ENCODE measurements around the gene SLC25A4.

The SLC25A4 gene

DNA sequence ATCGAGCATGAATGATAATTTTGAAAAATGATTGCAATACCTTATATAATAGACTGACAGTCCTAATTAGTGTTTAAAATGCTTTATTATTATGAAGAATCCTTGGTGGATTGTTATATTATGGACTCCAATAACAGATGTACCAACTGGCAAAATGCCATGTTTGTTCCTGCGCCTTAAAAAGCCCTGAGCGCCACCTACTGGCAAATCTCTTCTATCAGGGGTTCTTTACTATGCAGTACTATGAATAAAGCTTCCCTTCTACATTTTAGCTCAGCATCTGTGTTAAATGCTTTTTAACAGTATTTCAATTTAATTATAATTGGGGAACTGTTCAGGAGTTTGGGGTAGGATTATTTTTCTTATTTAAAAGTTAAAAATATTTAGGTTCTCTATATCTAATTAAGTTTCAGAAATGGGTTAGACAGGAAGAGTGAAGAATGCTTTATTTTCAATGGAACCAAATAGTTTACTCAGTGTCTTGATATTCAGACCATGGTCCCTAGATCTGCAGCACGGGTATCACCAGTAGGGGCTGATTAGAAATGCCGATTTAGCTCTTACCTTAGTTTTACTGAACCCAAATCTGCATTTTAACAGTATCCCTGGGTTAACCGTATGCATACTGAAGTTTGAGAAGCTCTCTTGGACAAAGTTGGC, 40.7 kb downstream of the SLC25A4 start:
- H2BK120ac ChIP-seq (ENCODE audit: low read depth, low read length), result no peak overlapping the region
- H2BK15ac ChIP-seq (ENCODE audit: low read depth, poor library complexity, severe bottlenecking), result no peak overlapping the region
- no peak overlapping the region for H3K27ac ChIP-seq (ENCODE audit: low read length, poor library complexity, severe bottlenecking)
- no peaks in the 10 kb centered on the region for H3K27me3 ChIP-seq (ENCODE audit: control insufficient read depth in 1 of 2, insufficient read depth in 1 of 2, low read length in 2 of 2)
- peaks cover 20% of the 10 kb centered on the region for H3K79me1 ChIP-seq (replicated peaks; ENCODE audit: low read length, poor library complexity, severe bottlenecking)
- no peaks in the 10 kb centered on the region for H3K4me1 ChIP-seq (ENCODE audit: control insufficient read depth, insufficient read depth, low read depth, low read length)
- no peak overlapping the region for H2BK12ac ChIP-seq (ENCODE audit: low read length in 2 of 2)
- H3K4me2 ChIP-seq (ENCODE audit: low read length, poor library complexity, severe bottlenecking), result no peak overlapping the region
- H3K36me3 ChIP-seq (ENCODE audit: control insufficient read depth in 1 of 2, insufficient read depth in 2 of 2, low read depth in 1 of 2, low read length in 2 of 2), result peaks cover under 1 to 17% of the 10 kb centered on the region in 2 experiments
- H3K18ac ChIP-seq (ENCODE audit: low read depth in 1 of 2, low read length in 2 of 2), result no peak overlapping the region
- H3K4me3 ChIP-seq (ENCODE audit: insufficient read depth in 1 of 2, low read depth in 1 of 2, low read length in 2 of 2), result no peak overlapping the region
- H4K8ac ChIP-seq (ENCODE audit: low read length), result no peak overlapping the region
- H4K91ac ChIP-seq (ENCODE audit: low read length), result no peak overlapping the region
- no peaks in the 10 kb centered on the region for H3K9me3 ChIP-seq (ENCODE audit: control insufficient read depth, low read length)
- H2AFZ ChIP-seq (ENCODE audit: low read depth, low read length), result no peak overlapping the region
- WGBS, result 70% methylated on average over 3 of the region's 6 CpGs
- no peak overlapping the region for H2BK5ac ChIP-seq (ENCODE audit: low read depth, low read length, poor library complexity, severe bottlenecking)
- H3K9ac ChIP-seq (ENCODE audit: low read length), result no peak overlapping the region
- no peak overlapping the region for H3K14ac ChIP-seq (ENCODE audit: low read length in 2 of 2)
- no peak overlapping the region for H3K4ac ChIP-seq (ENCODE audit: low read depth in 1 of 2, low read length in 2 of 2)
- H2AK5ac ChIP-seq (ENCODE audit: low read length, severe bottlenecking), result no peak overlapping the region
- peak; percentile 89 for DNase-seq
- H3K23ac ChIP-seq (ENCODE audit: low read length in 2 of 2), result no peak overlapping the region

DNA sequence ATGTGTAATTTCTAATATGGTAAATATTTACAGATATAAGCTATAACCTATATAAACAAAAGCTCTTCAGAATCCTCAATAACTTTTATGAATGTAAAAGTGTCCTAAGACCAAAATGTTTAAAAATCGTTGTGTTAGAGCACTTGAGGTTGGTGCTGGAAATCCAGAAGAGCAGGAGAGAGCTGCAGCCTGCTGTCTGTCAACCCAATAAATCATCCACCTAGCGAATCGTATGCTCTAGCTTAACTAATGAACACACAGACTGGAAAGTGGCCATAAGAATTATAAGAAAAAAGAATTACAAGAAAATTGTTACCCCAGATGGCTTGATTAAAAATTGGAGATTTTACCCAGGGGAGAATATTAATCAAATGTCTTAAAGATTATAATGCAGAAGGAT, 43.7 kb downstream of the SLC25A4 start:
- no peak overlapping the region for H3K14ac ChIP-seq (ENCODE audit: low read length in 2 of 2)
- H2BK15ac ChIP-seq (ENCODE audit: low read depth, poor library complexity, severe bottlenecking), result no peak overlapping the region
- H2BK120ac ChIP-seq (ENCODE audit: low read depth, low read length), result no peak overlapping the region
- H3K18ac ChIP-seq (ENCODE audit: low read depth in 1 of 2, low read length in 2 of 2), result no peak overlapping the region
- H3K4me1 ChIP-seq (ENCODE audit: control insufficient read depth, insufficient read depth, low read depth, low read length), result no peaks in the 10 kb centered on the region
- 63% methylated on average over 1 of the region's 3 CpGs for WGBS
- H3K9ac ChIP-seq (ENCODE audit: low read length), result no peak overlapping the region
- no peak for DNase-seq
- no peak overlapping the region for H3K4me2 ChIP-seq (ENCODE audit: low read length, poor library complexity, severe bottlenecking)
- H4K91ac ChIP-seq (ENCODE audit: low read length), result no peak overlapping the region
- no peak overlapping the region for H2BK12ac ChIP-seq (ENCODE audit: low read length in 2 of 2)
- no peak overlapping the region for H2AK5ac ChIP-seq (ENCODE audit: low read length, severe bottlenecking)
- H3K36me3 ChIP-seq (ENCODE audit: control insufficient read depth in 1 of 2, insufficient read depth in 2 of 2, low read depth in 1 of 2, low read length in 2 of 2), result peaks cover 4 to 38% of the 10 kb centered on the region in 2 experiments
- no peak overlapping the region for H4K8ac ChIP-seq (ENCODE audit: low read length)
- H3K4me3 ChIP-seq (ENCODE audit: insufficient read depth in 1 of 2, low read depth in 1 of 2, low read length in 2 of 2), result no peak overlapping the region
- peaks cover 13% of the 10 kb centered on the region for H3K79me1 ChIP-seq (replicated peaks; ENCODE audit: low read length, poor library complexity, severe bottlenecking)
- H3K9me3 ChIP-seq (ENCODE audit: control insufficient read depth, low read length), result no peaks in the 10 kb centered on the region
- H3K23ac ChIP-seq (ENCODE audit: low read length in 2 of 2), result no peak overlapping the region
- H3K27me3 ChIP-seq (ENCODE audit: control insufficient read depth in 1 of 2, insufficient read depth in 1 of 2, low read length in 2 of 2), result no peaks in the 10 kb centered on the region
- no peak overlapping the region for H2BK5ac ChIP-seq (ENCODE audit: low read depth, low read length, poor library complexity, severe bottlenecking)
- H3K4ac ChIP-seq (ENCODE audit: low read depth in 1 of 2, low read length in 2 of 2), result no peak overlapping the region
- H2AFZ ChIP-seq (ENCODE audit: low read depth, low read length), result no peak overlapping the region
- H3K27ac ChIP-seq (ENCODE audit: low read length, poor library complexity, severe bottlenecking), result no peak overlapping the region

DNA sequence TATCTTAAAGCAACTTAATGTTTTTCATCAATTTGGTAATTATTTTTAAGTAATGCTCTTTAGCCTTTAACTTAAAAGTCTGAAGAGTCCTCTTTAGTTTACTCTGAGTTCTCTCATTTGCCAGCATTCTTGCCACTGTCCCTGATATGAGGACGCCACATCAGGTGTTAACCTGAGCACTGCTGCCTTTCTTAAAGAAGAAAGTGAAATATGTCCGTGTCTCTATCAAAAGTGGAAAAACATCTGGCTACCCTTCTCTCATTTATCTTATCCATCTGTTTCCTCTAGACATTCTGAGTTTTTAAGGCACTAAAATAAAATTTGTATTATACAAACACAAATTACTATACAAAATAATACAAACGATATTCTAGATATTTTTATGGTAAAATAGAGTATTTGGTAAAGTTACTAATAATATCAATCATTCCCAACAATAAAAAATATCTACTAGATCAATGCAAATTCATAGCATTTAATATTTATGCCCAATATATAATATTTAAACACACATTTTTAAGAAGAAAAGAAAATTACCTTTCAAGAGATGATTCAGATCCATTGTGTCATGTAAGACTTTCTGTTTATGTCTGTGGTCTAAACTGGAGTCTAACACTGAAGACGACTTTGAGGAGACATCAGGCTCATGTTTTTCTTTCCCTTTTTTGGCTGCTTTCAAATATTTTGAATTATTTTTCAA, 46.7 kb downstream of the SLC25A4 start:
- H3K27me3 ChIP-seq (ENCODE audit: control insufficient read depth in 1 of 2, insufficient read depth in 1 of 2, low read length in 2 of 2), result no peaks in the 10 kb centered on the region
- H2BK120ac ChIP-seq (ENCODE audit: low read depth, low read length), result no peak overlapping the region
- H3K4me3 ChIP-seq (ENCODE audit: insufficient read depth in 1 of 2, low read depth in 1 of 2, low read length in 2 of 2), result no peak overlapping the region
- DNase-seq, result no peak
- no peak overlapping the region for H3K23ac ChIP-seq (ENCODE audit: low read length in 2 of 2)
- no peaks in the 10 kb centered on the region for H3K4me1 ChIP-seq (ENCODE audit: control insufficient read depth, insufficient read depth, low read depth, low read length)
- H3K4ac ChIP-seq (ENCODE audit: low read depth in 1 of 2, low read length in 2 of 2), result no peak overlapping the region
- no peak overlapping the region for H2BK12ac ChIP-seq (ENCODE audit: low read length in 2 of 2)
- H3K36me3 ChIP-seq (ENCODE audit: control insufficient read depth in 1 of 2, insufficient read depth in 2 of 2, low read depth in 1 of 2, low read length in 2 of 2), result peaks cover 4 to 42% of the 10 kb centered on the region in 2 experiments
- no peak overlapping the region for H2BK5ac ChIP-seq (ENCODE audit: low read depth, low read length, poor library complexity, severe bottlenecking)
- no peak overlapping the region for H3K18ac ChIP-seq (ENCODE audit: low read depth in 1 of 2, low read length in 2 of 2)
- no peak overlapping the region for H3K4me2 ChIP-seq (ENCODE audit: low read length, poor library complexity, severe bottlenecking)
- H3K14ac ChIP-seq (ENCODE audit: low read length in 2 of 2), result no peak overlapping the region
- 98% methylated on average over 3 of the region's 4 CpGs for WGBS
- no peaks in the 10 kb centered on the region for H3K9me3 ChIP-seq (ENCODE audit: control insufficient read depth, low read length)
- H2AK5ac ChIP-seq (ENCODE audit: low read length, severe bottlenecking), result no peak overlapping the region
- peaks cover 19% of the 10 kb centered on the region for H3K79me1 ChIP-seq (replicated peaks; ENCODE audit: low read length, poor library complexity, severe bottlenecking)
- no peak overlapping the region for H2AFZ ChIP-seq (ENCODE audit: low read depth, low read length)
- no peak overlapping the region for H4K91ac ChIP-seq (ENCODE audit: low read length)
- H4K8ac ChIP-seq (ENCODE audit: low read length), result no peak overlapping the region
- H2BK15ac ChIP-seq (ENCODE audit: low read depth, poor library complexity, severe bottlenecking), result no peak overlapping the region
- H3K27ac ChIP-seq (ENCODE audit: low read length, poor library complexity, severe bottlenecking), result no peak overlapping the region
- H3K9ac ChIP-seq (ENCODE audit: low read length), result no peak overlapping the region

DNA sequence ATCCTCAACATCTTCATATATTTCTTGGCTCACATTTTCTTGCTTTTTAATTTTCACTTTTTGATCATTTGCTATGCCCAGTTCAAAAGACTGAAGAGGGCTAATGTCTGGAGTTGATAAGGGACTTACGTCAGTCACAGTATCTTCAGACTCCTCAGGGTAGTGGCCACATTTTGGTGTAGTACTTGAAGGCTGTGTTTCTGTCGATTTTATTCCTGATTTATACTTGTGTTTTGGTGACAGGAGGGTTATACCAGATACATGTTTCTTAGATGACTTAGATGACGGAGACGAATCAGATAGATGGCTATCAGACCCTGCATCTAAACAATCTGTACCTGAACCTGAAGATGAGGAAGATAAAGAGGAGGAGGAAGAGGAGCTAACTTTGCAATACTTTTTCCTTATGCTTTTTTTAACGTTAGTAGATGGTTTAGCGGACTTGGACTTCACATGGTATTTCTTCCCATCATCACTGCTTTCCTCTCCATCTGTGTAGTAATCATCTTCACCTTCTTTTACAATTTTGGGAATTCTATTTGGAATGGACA, 47.3 kb downstream of the SLC25A4 start:
- Histone ChIP-seq H2BK12ac (ENCODE audit: low read length in 2 of 2) (no peak overlapping the region), H3K9ac (ENCODE audit: low read length) (no peak overlapping the region), H3K27me3 (ENCODE audit: control insufficient read depth in 1 of 2, insufficient read depth in 1 of 2, low read length in 2 of 2) (no peaks in the 10 kb centered on the region), H3K27ac (ENCODE audit: low read length, poor library complexity, severe bottlenecking) (no peak overlapping the region), H2BK5ac (ENCODE audit: low read depth, low read length, poor library complexity, severe bottlenecking) (no peak overlapping the region), H3K4me2 (ENCODE audit: low read length, poor library complexity, severe bottlenecking) (no peak overlapping the region), H2AFZ (ENCODE audit: low read depth, low read length) (no peak overlapping the region), H2AK5ac (ENCODE audit: low read length, severe bottlenecking) (no peak overlapping the region), H4K8ac (ENCODE audit: low read length) (no peak overlapping the region), H2BK15ac (ENCODE audit: low read depth, poor library complexity, severe bottlenecking) (no peak overlapping the region), H3K9me3 (ENCODE audit: control insufficient read depth, low read length) (no peaks in the 10 kb centered on the region), H3K14ac (ENCODE audit: low read length in 2 of 2) (no peak overlapping the region), H3K4me1 (ENCODE audit: control insufficient read depth, insufficient read depth, low read depth, low read length) (no peaks in the 10 kb centered on the region), H3K18ac (ENCODE audit: low read depth in 1 of 2, low read length in 2 of 2) (no peak overlapping the region), H3K4me3 (ENCODE audit: insufficient read depth in 1 of 2, low read depth in 1 of 2, low read length in 2 of 2) (no peak overlapping the region), H3K79me1 (replicated peaks; ENCODE audit: low read length, poor library complexity, severe bottlenecking) (peaks cover 22% of the 10 kb centered on the region), H4K91ac (ENCODE audit: low read length) (no peak overlapping the region), H3K4ac (ENCODE audit: low read depth in 1 of 2, low read length in 2 of 2) (no peak overlapping the region), H2BK120ac (ENCODE audit: low read depth, low read length) (no peak overlapping the region), H3K23ac (ENCODE audit: low read length in 2 of 2) (no peak overlapping the region), H3K36me3 (ENCODE audit: control insufficient read depth in 1 of 2, insufficient read depth in 2 of 2, low read depth in 1 of 2, low read length in 2 of 2) (peaks cover 4 to 47% of the 10 kb centered on the region in 2 experiments)
- WGBS, result 97% methylated on average over 4 of the region's 6 CpGs
- no peak for DNase-seq
